Measurements from ENCODE around the gene SH3PXD2A. TPM values are rescaled to one million over a fixed set of nuclear protein-coding genes. Genes with fewer than 3 reads are reported as not detected.

SH3PXD2A gene
- total RNA-seq, 1 donor from 2014 or later = 67.3 TPM

Small RNAs within 50 kb of the gene (small RNA-seq; reads per million reads assigned to genes)
- not detected for gene RF00019 (ENCODE audit: low replicate concordance)

Other genes with a start within 250 kb of the SH3PXD2A start
- gene STN1, start 62.6 kb upstream of the SH3PXD2A start, total RNA-seq = 32.6 TPM
- 93.1 TPM for gene SLK, start 111.6 kb upstream of the SH3PXD2A start, total RNA-seq
- gene COL17A1, start 230.3 kb upstream of the SH3PXD2A start, total RNA-seq = 130 TPM